ENCODE data around the gene TBC1D23. TPM values are rescaled to one million over a fixed set of nuclear protein-coding genes. Genes with fewer than 3 reads are reported as not detected.
"Not testable (repeated sequence)": the region's sequence is repeated elsewhere in the genome, so short reads cannot be mapped to it uniquely, and the experiment has no call there.

TBC1D23 gene
- total RNA-seq, 1 donor from 2014 or later, result 56.9 TPM

DNA sequence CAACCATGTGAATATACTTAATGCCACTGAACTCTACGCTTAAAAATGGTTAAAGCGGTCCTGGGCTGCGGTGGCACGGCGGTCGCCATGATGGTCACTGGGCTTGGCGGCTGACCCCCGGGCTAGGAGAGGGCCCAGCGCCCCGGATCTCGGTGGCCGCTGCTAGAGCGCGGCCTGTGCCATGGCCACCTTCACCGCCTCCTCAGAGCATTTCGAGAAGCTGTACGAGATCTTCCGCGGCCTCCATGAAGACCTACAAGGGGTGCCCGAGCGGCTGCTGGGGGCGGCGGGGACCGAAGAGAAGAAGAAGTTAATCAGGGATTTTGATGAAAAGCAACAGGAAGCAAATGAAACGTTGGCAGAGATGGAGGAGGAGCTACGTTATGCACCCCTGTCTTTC is 35.6 kb upstream of the TBC1D23 start:
- DNase-seq (ENCODE audit: low spot score in 2 of 2), result no peak
- TF ChIP-seq, protein P1, sequence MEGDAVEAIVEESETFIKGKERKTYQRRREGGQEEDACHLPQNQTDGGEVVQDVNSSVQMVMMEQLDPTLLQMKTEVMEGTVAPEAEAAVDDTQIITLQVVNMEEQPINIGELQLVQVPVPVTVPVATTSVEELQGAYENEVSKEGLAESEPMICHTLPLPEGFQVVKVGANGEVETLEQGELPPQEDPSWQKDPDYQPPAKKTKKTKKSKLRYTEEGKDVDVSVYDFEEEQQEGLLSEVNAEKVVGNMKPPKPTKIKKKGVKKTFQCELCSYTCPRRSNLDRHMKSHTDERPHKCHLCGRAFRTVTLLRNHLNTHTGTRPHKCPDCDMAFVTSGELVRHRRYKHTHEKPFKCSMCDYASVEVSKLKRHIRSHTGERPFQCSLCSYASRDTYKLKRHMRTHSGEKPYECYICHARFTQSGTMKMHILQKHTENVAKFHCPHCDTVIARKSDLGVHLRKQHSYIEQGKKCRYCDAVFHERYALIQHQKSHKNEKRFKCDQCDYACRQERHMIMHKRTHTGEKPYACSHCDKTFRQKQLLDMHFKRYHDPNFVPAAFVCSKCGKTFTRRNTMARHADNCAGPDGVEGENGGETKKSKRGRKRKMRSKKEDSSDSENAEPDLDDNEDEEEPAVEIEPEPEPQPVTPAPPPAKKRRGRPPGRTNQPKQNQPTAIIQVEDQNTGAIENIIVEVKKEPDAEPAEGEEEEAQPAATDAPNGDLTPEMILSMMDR (IDR thresholded peaks at IDR 0.05), result no peak
- no peaks in the 10 kb centered on the region for H3K36me3 ChIP-seq
- H3K27me3 ChIP-seq, result no peaks in the 10 kb centered on the region
- H3K4me3 ChIP-seq, result no peak overlapping the region
- H3K4me1 ChIP-seq, result no peaks in the 10 kb centered on the region
- no peaks in the 10 kb centered on the region for H3K9me3 ChIP-seq
- H3K27ac ChIP-seq, result no peak overlapping the region
- intact Hi-C loops (cut with DNase I), result no loop called here

DNA sequence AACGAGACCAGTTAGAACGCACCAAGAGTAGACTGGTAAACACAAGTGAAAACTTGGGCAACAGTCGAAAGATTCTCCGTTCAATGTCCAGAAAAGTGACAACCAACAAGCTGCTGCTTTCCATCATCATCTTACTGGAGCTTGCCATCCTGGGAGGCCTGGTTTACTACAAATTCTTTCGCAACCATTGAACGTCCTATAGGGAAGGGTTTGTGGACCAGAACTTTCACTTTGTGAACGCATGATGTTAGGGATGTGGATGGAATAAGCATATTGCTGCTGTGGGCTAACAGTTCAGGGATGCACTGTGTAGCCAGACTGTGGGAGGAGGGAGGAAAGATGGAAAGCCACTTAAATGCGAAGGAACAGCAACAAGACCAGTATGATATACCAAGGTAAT is 34.9 kb upstream of the TBC1D23 start:
- H3K27ac ChIP-seq, result no peak overlapping the region
- no peak overlapping the region for H3K4me3 ChIP-seq
- no peaks in the 10 kb centered on the region for H3K27me3 ChIP-seq
- intact Hi-C loops (cut with DNase I), result no loop called here
- no peaks in the 10 kb centered on the region for H3K9me3 ChIP-seq
- no peaks in the 10 kb centered on the region for H3K4me1 ChIP-seq
- TF ChIP-seq, protein P1 (IDR thresholded peaks at IDR 0.05), result no peak
- no peaks in the 10 kb centered on the region for H3K36me3 ChIP-seq
- no peak for DNase-seq (ENCODE audit: low spot score in 2 of 2)

DNA sequence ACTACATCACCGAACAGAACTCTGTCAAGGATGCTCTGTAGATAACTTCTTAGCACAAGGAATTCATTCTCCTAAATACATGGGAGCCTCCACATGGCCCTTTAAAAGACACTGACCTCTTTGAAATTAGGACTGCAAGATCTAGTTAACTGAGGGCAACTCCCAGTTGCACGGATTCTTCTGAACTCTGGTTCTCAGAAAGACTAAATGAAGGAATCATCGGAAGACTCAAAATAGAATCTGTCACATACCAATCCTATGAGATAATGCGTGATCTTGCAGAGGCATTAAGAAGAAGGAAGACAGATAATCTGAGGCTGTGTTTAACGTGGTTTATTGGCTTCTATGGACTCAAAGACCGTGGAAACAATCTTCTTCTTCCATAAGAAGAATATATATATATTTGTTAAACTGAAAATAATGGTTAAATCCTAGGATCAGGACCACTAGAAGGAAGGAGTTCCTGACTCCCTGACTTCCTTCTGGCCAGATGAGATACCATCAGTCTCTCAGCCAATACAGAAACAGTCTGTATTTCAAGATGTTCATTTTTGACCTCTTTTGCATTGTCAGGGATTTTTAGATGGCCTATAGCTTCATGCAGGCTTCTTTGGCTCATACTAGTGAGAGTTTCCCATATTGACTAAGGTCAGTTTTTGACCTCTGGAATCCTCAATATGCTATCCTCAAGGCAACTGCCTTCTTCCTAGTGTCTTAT is 33.9 kb upstream of the TBC1D23 start:
- Histone ChIP-seq H3K27ac (no peak overlapping the region), H3K4me3 (no peak overlapping the region), H3K4me1 (no peaks in the 10 kb centered on the region), H3K36me3 (no peaks in the 10 kb centered on the region), H3K9me3 (no peaks in the 10 kb centered on the region), H3K27me3 (no peaks in the 10 kb centered on the region)
- TF ChIP-seq, protein P1 (IDR thresholded peaks at IDR 0.05), result no peak
- DNase-seq (ENCODE audit: low spot score in 2 of 2), result no peak
- intact Hi-C loops (cut with DNase I), result no loop called here

DNA sequence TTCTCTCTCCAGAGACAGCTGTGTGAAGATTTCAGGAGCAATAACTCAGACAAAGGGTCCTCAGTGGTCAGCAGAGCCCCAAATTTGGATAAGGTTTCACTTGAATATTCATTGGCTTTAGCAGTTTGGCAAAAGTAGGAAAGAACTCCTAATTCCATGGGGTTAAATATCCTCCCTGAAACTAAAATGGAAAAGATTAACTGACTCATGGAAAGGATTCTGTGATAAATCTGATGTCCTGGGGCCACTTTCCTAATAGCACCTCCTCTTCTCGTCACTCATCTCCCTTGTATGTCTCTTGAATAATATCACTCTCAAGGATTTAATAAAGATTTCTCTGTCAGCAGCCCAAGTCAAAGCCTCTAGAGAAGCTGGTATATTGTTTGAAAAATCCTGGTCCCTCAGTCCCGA is 33.3 kb upstream of the TBC1D23 start:
- intact Hi-C loops (cut with DNase I), result no loop called here
- Histone ChIP-seq H3K27me3 (no peaks in the 10 kb centered on the region), H3K9me3 (no peaks in the 10 kb centered on the region), H3K4me3 (no peak overlapping the region), H3K4me1 (no peaks in the 10 kb centered on the region), H3K36me3 (no peaks in the 10 kb centered on the region), H3K27ac (no peak overlapping the region)
- DNase-seq (ENCODE audit: low spot score in 2 of 2), result no peak
- TF ChIP-seq, protein P1 (IDR thresholded peaks at IDR 0.05), result no peak

GRCh38 chr3:100228247-100228646 is 32.5 kb upstream of the TBC1D23 start:
- Histone ChIP-seq H3K9me3 (no peaks in the 10 kb centered on the region), H3K36me3 (no peaks in the 10 kb centered on the region), H3K4me3 (no peak overlapping the region), H3K27me3 (no peaks in the 10 kb centered on the region), H3K27ac (no peak overlapping the region), H3K4me1 (no peaks in the 10 kb centered on the region)
- TF ChIP-seq, protein P1 (IDR thresholded peaks at IDR 0.05), result no peak
- intact Hi-C loops (cut with DNase I), result no loop called here
- DNase-seq (ENCODE audit: low spot score in 2 of 2), result no peak

GRCh38 chr3:100229188-100229587 is 31.6 kb upstream of the TBC1D23 start:
- H3K27ac ChIP-seq; H3K36me3 ChIP-seq; H3K9me3 ChIP-seq; intact Hi-C loops (cut with DNase I); DNase-seq (ENCODE audit: low spot score in 2 of 2); H3K27me3 ChIP-seq; H3K4me3 ChIP-seq; H3K4me1 ChIP-seq: not testable (repeated sequence)

Measured in ascending aorta (tissue), 2 donors.